ENCODE data around the gene CGB2.
"Not testable (repeated sequence)": the region's sequence is repeated elsewhere in the genome, so short reads cannot be mapped to it uniquely, and the experiment has no call there.

The CGB2 gene

GRCh38 chr19:49038111-49038510 lies 6.4 kb downstream of the CGB2 start:
- not testable (repeated sequence) for DNase-seq (ENCODE audit: low read depth, low spot score)

DNA sequence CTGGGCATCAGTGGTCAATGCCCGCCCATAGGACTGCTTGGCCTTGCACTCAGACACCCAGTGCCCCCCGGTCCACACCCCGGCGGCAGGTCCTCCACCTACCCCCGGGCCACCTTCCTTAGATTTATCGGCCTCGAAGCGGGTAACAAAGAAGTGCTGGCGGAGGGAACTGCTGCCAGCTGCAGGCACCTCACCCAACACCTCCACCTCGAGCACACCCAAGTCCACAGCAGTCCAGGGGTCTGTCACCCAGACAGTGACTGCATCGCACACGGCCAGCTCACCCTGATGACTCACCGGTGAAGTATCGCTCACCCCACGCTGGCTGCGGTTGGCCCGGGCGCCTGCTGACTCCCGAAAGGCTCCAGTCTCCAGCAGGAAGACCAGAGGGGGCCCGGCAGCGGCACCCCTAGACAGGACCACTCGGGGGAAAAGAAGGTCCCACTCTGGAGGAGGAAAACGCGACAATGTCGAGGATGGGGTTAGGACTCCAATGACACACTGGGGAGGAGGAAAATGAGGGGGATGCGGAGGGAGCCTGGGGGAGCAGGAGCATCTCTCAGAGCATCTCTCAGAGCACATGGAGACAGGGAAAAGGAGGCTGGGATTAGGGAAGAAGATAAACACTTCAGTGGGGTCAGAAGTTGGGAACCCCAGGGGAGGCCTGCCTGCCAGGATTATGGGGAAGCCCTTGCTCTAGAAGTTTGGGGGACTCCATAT lies 7.0 kb downstream of the CGB2 start:
- DNase-seq (ENCODE audit: low read depth, low spot score) = not testable (repeated sequence)

DNA sequence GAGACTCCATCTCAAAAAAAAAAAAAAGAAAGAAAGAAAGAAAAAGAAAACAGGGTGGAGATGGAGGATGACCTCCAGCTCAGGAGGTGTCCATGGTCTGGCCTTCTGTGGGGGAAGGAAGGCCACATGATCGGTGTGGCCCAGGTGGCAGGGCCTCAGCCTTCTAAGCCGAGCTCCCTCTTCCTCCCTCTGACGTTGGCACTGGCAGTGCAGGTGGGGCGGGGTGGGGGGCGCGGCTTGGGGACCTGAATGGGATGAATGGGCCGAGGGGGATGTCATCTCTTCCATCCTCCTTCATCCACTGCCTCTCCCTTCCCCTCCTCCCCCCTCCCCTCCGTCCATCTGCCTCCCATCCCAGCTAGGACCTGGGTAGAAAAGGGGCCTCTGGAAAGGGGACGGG lies 8.0 kb downstream of the CGB2 start:
- not testable (repeated sequence) for DNase-seq (ENCODE audit: low read depth, low spot score)

GRCh38 chr19:49042177-49042576 lies 10.5 kb downstream of the CGB2 start:
- DNase-seq (ENCODE audit: low read depth, low spot score) = no peak

GRCh38 chr19:49042666-49043065 lies 11.0 kb downstream of the CGB2 start:
- not testable (repeated sequence) for DNase-seq (ENCODE audit: low read depth, low spot score)

- DNase-seq (ENCODE audit: low read depth, low spot score) = not testable (repeated sequence)
Measured at GRCh38 chr19:49043548-49043947, 11.9 kb downstream of the CGB2 start, which contains the start of gene CGB5. Gene CGB5, plus strand, starts transcription at chr19:49043848. Its CDS starts 362 bp downstream, at chr19:49044210.

DNA sequence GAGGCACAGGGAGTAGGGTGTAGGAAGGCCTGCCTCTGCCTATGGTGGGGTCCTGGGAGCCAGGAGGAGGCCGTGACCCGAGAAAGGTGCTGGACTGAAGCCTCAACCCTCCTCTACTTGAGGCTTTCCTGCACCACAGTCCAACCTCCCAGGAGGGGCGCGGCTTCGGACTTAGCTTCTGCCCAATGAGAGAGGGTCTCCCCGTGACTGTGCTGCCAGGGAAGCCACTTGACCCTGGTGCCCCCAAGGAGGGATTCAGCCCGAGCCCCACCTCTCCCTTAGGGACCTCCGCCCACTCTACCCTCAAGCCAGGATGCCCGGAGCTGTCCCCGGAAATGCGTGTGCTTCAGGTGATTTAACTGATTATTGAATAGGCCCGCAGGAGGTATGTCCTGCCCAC lies 17.3 kb downstream of the CGB2 start, which contains the start of gene CGB8:
Gene CGB8 (minus strand): TSS at position 101 of the 400 bp plus-strand sequence. CDS start 372 bp downstream, outside the sequence.
- DNase-seq (ENCODE audit: low read depth, low spot score) = not testable (repeated sequence)

- DNase-seq (ENCODE audit: low read depth, low spot score) = not testable (repeated sequence)
Measured at GRCh38 chr19:49049834-49050233, 18.1 kb downstream of the CGB2 start.

DNA sequence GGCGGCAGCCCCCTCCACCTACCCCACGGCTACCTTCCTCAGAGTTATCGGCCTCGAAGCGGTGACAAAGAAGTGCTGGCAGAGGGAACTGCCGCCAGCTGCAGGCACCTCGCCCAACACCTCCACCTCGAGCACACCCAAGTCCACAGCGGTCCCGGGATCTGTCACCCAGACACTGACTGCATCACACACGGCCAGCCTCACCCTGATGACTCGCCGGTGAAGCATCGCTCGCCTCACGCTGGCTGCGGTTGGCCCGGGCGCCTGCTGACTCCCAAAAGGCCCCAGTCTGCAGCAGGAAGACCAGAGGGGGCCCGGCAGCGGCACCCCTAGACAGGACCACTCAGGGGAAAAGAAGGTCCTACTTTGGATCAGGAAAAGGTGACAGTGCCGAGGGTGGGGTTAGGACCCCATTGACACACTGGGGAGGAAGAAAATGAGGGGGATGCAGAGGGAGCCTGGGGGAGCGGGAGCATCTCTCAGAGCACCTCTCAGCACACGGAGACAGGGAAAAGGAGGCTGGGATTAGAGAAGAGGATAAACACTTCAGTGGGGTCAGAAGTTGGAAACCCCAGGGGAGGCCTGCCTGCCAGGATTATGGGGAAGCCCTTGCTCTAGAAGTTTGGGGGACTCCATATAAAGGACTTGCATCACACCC lies 18.8 kb downstream of the CGB2 start:
- not testable (repeated sequence) for DNase-seq (ENCODE audit: low read depth, low spot score)

DNA sequence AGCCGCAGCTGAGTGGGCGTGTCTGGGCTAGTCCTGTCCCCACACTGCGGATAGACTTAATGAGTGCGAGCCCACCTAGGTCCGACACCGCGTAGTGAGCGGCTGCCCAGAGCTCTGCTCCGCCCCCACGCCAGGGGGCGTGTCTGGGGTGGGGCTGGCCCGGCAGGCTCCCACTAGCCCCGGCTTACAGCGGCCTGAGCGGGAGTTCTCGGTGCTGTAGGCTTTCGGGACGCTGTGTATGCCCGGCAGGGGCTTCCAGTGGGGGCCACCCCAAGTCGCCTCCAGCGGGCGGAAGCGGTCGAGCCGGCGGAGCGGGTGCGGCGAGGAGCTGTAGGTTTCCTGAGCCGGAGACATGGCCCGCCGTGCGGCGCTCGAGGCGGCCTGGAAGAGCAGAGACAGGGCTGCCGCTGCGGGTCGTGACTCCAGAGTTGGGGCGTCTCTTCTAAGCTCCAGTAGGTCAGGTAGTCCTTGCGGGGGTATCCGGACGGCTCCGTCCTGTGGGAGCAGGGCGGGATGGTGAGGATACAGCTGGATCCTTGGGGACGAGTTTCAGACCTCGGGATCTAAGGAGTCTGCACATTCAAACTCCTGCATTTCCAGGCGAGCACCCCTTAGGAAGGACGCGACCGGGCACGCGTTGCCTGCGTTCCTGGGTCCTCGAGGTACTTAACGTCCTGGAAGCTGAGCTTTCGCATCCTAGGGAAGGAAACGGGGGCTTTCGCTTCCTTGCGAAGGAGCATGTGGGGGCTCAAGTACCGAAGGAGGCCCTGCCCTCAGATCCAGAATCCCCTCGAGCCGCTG lies 24.6 kb downstream of the CGB2 start:
- no peak for DNase-seq (ENCODE audit: low read depth, low spot score)

DNA sequence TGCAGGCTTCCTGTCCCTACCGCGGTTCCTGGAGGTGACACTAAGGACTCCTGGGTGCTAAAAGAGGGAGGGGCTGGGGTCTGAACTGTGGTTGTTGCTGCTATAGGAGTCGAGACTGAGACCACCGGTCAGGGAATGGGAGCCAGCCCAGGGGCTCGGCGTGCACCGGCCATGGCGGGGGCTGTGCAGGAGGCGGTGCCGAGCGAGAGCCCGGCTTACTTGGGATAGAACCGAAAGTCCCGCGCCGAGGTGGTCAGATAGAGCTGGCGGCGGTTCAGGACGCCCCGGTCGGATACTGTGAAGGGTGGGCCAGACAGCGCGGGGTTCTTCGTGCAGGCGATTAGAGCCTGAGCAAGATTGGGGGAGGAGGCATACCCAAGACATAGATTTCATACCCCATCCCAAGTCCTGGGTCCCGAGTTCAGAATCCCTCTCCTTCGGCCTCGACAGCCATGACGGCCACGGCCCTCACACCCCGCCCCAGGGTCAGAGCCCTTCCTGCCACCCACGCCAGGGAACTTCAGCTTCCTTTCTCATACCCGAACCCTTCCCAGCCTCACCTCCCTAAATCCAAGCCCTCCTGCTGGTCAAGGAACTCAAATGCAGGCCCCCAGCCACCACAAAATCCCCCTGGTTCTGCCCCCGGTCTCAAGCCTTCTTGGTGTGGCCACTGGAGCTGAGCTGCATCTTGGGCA lies 25.4 kb downstream of the CGB2 start:
- not testable (repeated sequence) for DNase-seq (ENCODE audit: low read depth, low spot score)

DNA sequence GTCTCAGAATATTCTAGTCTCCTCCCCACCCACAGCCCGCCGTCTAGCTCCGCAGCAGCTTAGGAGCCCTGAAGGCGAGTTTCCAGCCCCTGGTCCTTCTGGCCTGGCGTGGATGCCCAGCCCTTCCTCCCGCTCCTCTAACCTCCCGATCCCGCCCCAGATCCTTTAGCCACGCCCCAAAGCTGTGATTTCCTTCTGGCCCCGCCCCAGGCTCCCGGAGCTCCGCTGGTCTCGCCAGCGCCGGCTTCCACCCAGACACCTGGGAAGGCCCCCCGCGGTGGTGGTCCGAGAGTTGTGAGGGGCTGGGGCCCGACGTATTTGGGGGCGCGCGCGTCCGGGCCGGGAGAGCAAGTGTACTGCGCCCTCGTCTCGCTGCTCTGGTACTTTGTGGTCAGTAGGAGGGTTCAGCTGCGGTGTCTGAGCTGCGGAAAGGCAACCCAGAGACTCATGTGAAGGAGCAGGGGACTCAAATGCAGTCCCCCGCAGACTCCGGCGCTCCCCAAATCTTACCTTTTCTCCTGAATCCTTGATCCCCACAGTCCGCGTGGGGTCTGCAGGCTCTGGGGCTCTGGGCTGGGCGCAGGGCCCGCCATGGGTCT lies 26.0 kb downstream of the CGB2 start, which contains the start of gene CGB7:
Gene CGB7 (minus strand): TSS at position 114 of the 599 bp plus-strand sequence. CDS start 2,374 bp downstream, outside the sequence.
- DNase-seq (ENCODE audit: low read depth, low spot score) = no peak

GRCh38 chr19:49058562-49058961 lies 26.9 kb downstream of the CGB2 start:
- no peak for DNase-seq (ENCODE audit: low read depth, low spot score)

DNA sequence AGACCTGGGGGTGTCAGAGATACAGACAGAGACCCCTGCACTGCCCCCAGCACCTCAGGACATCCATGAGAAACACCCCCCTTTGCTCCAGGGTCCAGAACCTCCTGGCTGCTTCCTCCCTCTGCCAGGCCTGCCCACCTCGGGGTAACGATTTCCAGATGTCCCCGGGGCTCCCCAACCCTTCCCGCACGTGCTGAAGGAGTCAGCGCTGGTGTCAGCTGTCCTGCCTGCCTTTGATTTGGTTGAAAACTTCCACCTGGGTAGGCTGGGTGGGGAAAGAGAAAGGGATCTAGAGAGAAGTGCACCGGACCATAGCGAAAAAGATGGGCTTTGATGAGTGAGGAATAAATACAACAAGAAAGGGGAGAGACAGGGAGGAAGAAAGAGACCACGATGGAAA lies 27.4 kb downstream of the CGB2 start:
- no peak for DNase-seq (ENCODE audit: low read depth, low spot score)

DNA sequence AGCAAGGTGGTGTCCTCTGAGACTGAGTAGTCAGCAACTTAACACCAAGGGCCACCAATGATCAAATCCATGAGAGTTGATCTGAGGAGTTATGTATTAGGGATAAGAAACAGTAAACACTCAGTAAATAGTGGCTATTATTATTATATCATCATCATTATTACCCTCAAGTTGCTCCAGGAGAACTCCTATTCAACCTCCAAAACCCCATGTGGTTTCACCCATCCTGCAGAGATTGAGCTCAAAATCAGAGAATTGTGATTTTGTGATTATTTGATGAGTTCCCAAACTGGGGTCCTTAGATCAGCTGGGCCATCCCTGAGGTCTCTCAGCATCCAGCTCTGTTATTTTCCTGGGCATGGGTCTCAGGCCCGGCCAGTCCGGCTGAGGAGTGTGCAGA lies 29.3 kb downstream of the CGB2 start:
- DNase-seq (ENCODE audit: low read depth, low spot score) = no peak

- no peak for DNase-seq (ENCODE audit: low read depth, low spot score)
Measured at GRCh38 chr19:49061445-49061844, 29.8 kb downstream of the CGB2 start.

GRCh38 chr19:49064029-49064629 lies 32.4 kb downstream of the CGB2 start:
- DNase-seq (ENCODE audit: low read depth, low spot score) = no peak

DNA sequence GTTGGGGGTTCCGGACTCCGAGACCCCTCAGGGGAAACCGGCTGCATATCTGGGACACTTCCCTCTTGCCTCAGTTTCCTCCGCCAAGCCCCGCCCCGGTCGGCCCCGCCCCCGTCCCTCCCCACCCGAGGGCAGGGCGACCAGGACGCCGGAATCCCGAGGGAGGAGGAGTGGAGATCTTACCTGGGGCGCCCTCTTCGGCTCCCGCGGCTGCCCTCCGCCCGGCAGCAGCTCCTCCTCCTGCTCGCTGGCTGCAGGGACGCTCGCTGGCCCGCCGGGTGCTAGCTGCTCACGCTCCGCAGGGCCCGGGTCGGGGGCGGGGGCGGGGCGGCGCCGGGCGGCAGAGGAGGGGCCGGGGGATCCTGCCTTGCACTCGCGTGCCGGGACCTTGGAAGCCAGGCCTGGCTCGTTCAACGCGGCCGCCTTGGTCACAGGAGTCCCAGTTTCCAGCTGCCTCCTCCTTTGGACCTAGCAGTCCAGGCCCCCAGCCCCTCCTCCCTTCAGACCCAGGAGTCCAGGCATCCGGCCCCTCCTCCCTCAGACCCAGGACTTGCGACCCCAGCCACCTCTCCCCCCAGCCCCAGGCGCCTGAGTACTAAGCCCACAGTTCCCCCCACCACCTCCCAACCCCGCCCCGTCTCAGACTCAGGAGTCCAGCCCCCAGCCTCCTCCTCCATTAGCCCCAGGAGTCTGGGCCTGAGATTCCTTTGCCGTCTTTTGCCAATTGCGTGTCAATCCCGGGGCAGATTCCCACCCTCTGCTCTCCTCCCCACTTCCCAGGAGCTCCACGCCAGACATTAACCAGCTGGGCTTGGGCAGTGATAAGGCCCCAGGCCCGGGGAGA lies 33.3 kb downstream of the CGB2 start, which contains the start of gene NTF4:
Gene NTF4 (minus strand): TSS at position 51 of the 844 bp plus-strand sequence. CDS start 2,821 bp downstream, outside the sequence.
- no peak for DNase-seq (ENCODE audit: low read depth, low spot score)

DNA sequence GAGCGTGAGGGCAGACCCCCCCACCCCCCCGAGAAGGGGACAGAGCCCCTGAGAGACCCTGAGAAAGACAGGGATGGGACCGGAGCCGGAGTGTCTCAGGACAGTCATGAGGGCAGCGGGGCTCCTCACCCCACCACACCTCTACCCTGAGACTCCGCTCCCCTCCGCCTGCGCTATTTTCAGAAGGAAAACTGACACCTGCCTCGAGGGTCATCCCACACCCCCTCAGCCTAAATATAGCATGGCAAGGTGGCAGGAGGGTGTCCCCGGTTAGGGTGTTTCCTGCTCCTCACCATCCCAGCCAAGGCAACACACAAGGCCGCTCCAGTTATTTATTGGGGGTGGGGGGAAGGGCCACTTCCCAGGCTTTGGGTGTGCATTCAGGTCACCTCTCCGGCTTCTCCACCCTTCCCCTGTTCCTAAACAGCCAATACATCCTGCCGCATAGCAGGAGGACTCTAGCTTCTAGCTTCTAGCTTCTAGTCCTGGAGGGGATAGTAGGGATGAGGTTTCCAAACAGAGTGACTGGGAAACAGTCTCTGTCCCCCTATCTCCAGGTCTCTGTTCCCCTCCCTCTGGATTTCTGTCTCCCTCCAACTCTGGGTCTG lies 34.3 kb downstream of the CGB2 start:
- DNase-seq (ENCODE audit: low read depth, low spot score) = no peak
